ENCODE results near the gene YLPM1. TPM values are rescaled to one million over a fixed set of nuclear protein-coding genes. Genes with fewer than 3 reads are reported as not detected.

YLPM1 gene
- total RNA-seq, 1 experiment from 2014 or later, result 14.0 TPM

DNA sequence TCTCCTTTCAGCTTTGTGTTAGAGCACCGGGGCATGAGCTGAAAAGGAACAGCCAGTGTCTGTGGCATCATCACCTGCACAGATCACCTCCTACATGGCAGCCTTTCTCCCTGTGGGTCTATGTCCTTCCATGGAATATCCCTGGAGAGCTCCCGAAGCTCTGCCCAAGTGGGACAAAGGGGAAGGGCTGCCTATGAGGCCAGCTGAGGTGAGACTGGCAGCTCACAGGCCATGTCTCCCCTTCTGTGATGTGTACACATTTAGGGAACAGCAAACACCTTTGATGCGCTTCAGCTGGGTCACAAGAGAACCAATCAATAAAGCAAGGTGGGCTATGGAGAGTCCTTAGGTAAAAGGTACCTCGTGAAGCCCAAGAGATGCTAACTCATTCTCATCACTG lies 108.7 kb downstream of the YLPM1 start:
- no peak for DNase-seq (ENCODE audit: low read depth)

DNA sequence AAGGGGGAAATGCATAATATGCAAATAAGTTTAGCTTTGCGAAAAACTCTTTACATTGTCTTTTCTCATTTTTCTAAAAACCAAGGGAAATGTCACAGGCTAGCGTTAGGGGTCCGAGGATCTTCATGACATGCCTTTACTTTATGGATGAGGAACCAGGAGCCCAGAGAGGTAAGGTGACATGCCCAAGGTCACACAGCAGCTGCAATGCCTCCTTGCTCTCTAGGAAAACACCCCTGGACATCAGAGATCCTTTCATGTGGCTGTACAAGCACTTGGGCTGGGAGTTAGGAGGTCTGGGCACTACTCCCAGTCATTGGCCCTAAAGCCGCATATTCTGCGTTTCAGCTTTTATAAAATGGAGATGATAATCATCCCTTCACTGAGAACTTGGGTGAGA lies 112.1 kb downstream of the YLPM1 start:
- no peak for DNase-seq (ENCODE audit: low read depth)

DNA sequence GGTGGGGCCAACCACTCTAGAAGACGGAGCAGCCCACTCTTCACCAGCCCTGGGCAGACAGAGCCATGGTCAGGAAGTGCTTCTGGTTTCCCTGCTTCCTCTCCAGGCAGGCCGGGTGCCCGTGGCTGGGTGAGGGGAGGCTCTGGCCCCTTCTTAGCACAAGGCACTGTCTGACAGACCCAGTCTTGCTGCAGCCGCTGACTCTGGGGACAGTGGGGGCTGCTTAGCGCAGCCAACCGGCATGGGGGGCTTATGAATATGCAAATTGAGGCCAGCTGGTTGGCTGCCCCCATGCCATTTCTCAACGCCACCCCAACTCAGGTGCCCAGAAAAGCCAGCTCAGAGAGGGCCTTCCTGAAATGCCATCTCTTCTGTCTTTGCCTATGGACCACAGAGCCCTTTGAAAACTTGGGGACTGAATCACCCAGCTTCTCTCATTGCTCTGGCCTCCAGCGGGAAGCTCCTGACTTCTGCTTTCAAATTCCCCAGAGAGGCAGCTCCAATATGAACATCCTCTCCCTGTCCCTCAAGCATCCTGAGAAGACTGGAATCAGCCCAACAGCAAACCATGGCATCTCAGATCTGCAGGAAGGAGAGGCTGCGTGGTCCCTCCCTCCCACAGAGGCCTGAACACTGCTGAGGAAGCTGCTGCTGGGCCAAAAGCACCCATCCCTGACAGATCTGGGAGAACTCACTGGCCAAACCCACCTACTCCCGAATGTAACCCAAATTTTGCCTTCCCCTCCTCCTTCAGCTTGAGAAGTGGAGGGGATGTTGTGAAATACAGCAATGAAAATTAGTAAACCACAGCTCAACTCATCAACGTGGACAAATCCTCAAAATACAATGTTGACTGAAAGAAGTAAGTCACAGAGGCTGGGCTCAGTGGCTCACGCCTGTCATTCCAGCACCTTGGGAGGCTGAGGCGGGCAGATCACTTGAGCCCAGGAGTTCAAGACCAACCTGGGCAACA lies 113.1 kb downstream of the YLPM1 start, which contains the start of gene PROX2:
TSS of gene PROX2 (minus strand) at position 205 of the 973 bp plus-strand sequence. CDS start 12,311 bp downstream, outside the sequence.
- DNase-seq (ENCODE audit: low read depth), result no peak

DNA sequence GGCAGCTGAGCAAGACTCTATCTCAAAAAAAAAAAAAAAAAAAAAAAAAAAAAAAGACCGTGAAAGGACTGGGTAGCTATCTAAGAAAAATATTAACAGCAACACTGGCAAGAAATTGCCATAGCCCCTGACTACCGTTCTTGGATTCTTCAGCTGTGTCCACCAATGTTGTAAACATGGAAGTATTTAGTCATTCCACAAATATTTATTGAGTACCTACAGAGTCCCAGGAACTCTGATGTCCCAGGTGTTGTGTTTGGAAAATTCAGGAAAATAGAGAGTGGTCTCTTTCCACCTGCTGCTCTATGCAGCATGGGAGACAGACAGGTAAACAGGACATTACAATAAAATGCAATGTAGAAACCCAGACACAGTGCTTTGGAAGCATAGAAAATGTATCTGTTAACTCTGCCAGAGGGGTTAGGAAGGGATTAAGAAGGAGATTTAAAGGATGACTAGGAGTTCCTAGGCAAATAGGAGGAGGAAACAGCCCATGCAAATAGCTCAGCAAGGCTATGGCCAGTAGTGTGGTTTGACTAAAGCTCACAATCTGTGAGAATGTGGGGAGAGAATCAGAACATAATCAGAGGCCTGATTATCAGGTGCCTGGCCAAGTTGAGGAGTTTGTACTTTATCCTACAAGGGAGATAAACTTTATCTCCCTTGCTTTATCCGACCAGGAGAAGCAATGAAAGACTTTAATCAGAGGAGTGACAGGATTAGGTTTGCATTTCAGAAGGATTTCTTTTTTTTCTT lies 116.5 kb downstream of the YLPM1 start:
- no peak for DNase-seq (ENCODE audit: low read depth)

DNA sequence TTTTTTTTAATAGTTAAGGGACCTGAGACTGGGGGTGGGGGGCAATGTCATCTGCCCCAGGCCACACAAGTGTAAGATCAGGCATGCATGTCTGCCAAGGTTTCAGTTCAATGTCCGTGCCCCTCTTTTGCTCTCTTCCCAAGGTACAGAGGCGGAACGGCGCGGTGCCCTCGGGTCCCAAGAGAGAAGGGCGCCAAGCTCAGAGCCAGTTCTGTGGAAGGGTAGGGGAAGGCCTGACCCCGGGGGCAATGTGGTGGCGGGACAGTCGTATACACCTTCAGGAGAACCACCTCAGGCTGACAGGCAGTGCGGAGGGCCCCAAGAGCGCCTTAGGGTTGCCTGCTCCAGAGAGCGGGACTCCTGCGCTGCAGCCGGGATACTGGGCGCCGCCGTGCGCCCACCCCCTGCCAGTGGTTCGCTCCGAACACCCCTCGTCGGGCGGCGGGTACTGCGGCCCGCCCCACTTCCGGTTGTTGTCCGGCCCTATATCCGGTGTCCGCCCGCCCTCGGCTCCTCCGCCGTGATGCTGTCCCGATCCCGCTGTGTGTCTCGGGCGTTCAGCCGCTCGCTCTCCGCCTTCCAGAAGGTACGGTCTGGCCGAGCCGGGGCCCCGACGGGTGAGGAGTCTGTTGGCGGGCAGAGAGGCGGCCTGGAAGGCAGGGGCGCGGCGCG lies 118.5 kb downstream of the YLPM1 start, which contains the start of gene DLST:
TSS of gene DLST (plus strand) at position 486 of the 672 bp plus-strand sequence. CDS start at position 524, 38 bp downstream.
- DNase-seq (ENCODE audit: low read depth), result peak; percentile 86

DNA sequence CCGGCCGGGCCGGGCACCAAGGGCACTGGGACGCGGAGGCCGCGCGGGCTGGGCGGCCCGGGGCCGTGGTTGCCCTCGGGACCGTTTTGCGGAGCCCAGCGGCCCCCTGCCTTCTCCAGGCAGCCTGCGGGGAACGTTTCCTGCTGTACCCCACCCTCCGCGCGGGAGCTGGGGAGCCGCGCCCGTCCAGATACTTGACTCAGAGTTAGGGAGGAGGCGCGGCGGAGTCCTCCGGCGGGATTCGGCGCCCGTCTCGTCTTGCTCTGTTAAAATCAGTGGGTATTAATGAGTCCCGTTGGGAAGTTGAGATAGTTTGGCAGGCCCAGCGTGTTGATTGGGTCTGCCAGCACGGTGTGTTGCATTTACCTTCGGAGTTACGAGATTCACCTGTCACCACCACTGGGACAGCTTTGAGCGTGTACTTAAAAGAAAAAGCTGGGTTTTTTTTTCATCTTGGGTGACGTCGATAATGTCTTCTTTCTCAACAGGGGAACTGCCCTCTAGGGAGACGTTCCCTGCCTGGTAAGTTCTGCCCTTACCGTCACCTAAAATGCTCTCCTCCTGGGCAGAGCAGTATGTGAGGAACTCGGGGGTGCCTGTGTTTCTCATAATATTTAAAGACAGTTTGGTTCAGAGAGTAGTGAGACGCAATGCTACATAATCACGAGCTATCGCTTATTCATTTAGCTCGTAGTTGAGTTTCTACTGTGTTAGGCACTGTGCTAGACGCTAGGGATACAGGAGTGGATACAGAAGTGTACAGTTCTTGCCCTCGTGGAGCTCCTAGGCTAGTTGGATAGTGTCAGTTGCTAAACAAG lies 119.2 kb downstream of the YLPM1 start:
- no peak for DNase-seq (ENCODE audit: low read depth)

Other genes with a start within 250 kb of the YLPM1 start
- gene LTBP2, start 151.1 kb upstream of the YLPM1 start, total RNA-seq (2014; rRNA removed; shearing (Covaris generic)), result 32.5 and 34.9 TPM in 2 replicates
- gene AREL1, start 50.2 kb upstream of the YLPM1 start, total RNA-seq (2014; rRNA removed; shearing (Covaris generic)), result 30.8 and 45.9 TPM in 2 replicates
- 22.7 and 62.8 TPM in 2 replicates for gene FCF1, start 50.2 kb upstream of the YLPM1 start, total RNA-seq (2014; rRNA removed; shearing (Covaris generic))
- 0.03 TPM in 1 of 2 replicates, not detected in the other for gene PROX2, start 112.8 kb downstream of the YLPM1 start, total RNA-seq (2014; rRNA removed; shearing (Covaris generic))
- gene DLST, start 118.6 kb downstream of the YLPM1 start, total RNA-seq (2014; rRNA removed; shearing (Covaris generic)), result 67.9 and 80.2 TPM in 2 replicates
- not detected in 2 replicates for gene RPS6KL1, start 159.9 kb downstream of the YLPM1 start, total RNA-seq (2014; rRNA removed; shearing (Covaris generic))
- gene PGF, start 192.3 kb downstream of the YLPM1 start, total RNA-seq (2014; rRNA removed; shearing (Covaris generic)), result 74.0 and 76.1 TPM in 2 replicates
- 124 and 154 TPM in 2 replicates for gene EIF2B2, start 239.6 kb downstream of the YLPM1 start, total RNA-seq (2014; rRNA removed; shearing (Covaris generic))